Caco-2 (cell line): ENCODE data around the gene FCHSD2. TPM values are rescaled to one million over a fixed set of nuclear protein-coding genes. Genes with fewer than 3 reads are reported as not detected.

Source experiments
- BruUV-seq: library from RNA; stranded (reverse); fragments of 400-500 nt; replicated peaks from 2 replicates; lab custom pipeline; 2021; lab: Mats Ljungman, UMichigan
- CTCF ChIA-PET: fragments of 300-600 bp; sonication (Branson Sonifier 250); formaldehyde crosslinking; loops from one replicate; lab custom pipeline; 2022; ENCODE audit warnings: antibody characterized with exemption; lab: Charles Lee
- POLR2A ChIA-PET: fragments of 300-600 bp; sonication (Branson Sonifier 250); formaldehyde crosslinking; loops from one replicate; lab custom pipeline; 2022; ENCODE audit warnings: antibody characterized with exemption; lab: Charles Lee
- DNase-seq, 2 experiments: peaks; one replicate each; pipeline versions ENCODE4 v3.0.0 to v3.0.0-alpha.2; 2020 to 2022
- H3K27me3 ChIP-seq: replicated peaks from 2 replicates; pipeline ENCODE4 v1.6.0; 2011; ENCODE audit warnings: low read length; ENCODE audit not compliant: control insufficient read depth, insufficient read depth
- H3K36me3 ChIP-seq: 2 replicates; pipeline ENCODE4 v1.5.1; 2011; ENCODE audit warnings: low read length; ENCODE audit not compliant: control insufficient read depth, insufficient read depth
- H3K4me1 ChIP-seq: fragments of 250-450 bp; sonication (Bioruptor Pico); 2 replicates; pipeline ENCODE4 v1.5.1; 2020; ENCODE audit warnings: mild to moderate bottlenecking
- H3K4me3 ChIP-seq: 2 replicates; pipeline ENCODE4 v1.5.1; 2011; ENCODE audit warnings: low read depth, mild to moderate bottlenecking, control low read depth, low read length
- H3K9me3 ChIP-seq: fragments of 250-450 bp; sonication (Bioruptor Pico); 2 replicates; pipeline ENCODE4 v1.5.1; 2020; ENCODE audit warnings: mild to moderate bottlenecking, moderate library complexity
- H3K27ac Mint-ChIP-seq: one replicate; pipeline ENCODE4 v1.8.0; 2022; ENCODE audit warnings: mixed read lengths; ENCODE audit not compliant: unreplicated experiment
- H3K27me3 Mint-ChIP-seq: one replicate; pipeline ENCODE4 v1.8.0; 2022; ENCODE audit warnings: mixed read lengths; ENCODE audit not compliant: insufficient read depth, unreplicated experiment
- H3K36me3 Mint-ChIP-seq: one replicate; pipeline ENCODE4 v1.8.0; 2022; ENCODE audit warnings: mild to moderate bottlenecking, mixed read lengths; ENCODE audit not compliant: insufficient read depth, unreplicated experiment
- H3K4me1 Mint-ChIP-seq: one replicate; pipeline ENCODE4 v1.8.0; 2022; ENCODE audit warnings: low read depth, mixed read lengths; ENCODE audit not compliant: unreplicated experiment
- H3K4me3 Mint-ChIP-seq: one replicate; pipeline ENCODE4 v1.8.0; 2022; ENCODE audit warnings: mild to moderate bottlenecking, moderate library complexity, mixed read lengths; ENCODE audit not compliant: unreplicated experiment
- H3K9me3 Mint-ChIP-seq: one replicate; pipeline ENCODE4 v1.8.0; 2022; ENCODE audit warnings: mixed read lengths; ENCODE audit not compliant: unreplicated experiment
- intact Hi-C: fragments of 100-400 bp; cut with micrococcal nuclease; formaldehyde crosslinking; loops from one replicate; pipeline ENCODE4 v1.10.0; 2022; ENCODE audit not compliant: unreplicated experiment
- total RNA-seq: library from RNA; stranded (reverse); gene quantifications from 2 replicates; pipeline ENCODE4 v1.2.3, GENCODE V29; 2022
- TF ChIP-seq, protein P1 (sequence below), 2 experiments: fragments of 200-600 bp in 1 of 2; IDR thresholded peaks; 1 replicate in 1 of 2; 2 replicates in 1 of 2; pipeline versions ENCODE4 v1.5.1 to v1.8.0; 2011 to 2022; ENCODE audit warnings: antibody characterized with exemption in 1 of 2, control low read depth in 1 of 2, inconsistent platforms in 1 of 2, low read depth in 1 of 2, low read length in 1 of 2, mild to moderate bottlenecking in 1 of 2, moderate library complexity in 1 of 2; ENCODE audit not compliant: insufficient read depth in 1 of 2, severe bottlenecking in 1 of 2, unreplicated experiment in 1 of 2

Gene FCHSD2
- total RNA-seq, 1 experiment from 2014 or later, result 32.7 TPM

DNA sequence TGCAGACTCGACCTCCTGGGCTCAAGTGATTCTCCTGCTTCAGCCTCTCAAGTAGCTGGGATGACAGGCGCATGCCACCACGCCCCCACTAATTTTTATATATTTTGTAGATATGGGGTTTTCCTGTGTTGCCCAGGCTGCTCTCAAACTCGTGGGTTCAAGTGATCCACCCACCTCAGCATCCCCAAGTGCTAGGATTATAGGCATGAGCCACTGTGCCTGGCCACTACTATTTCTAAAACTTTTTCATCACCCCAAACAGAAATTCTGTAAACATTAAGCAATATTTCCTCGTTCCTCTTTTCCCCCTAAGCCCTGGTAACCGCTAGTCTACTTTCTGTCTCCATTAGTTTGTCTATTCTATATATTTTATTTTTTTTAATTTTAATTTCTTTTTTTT, 336.9 kb downstream of the FCHSD2 start:
- intact Hi-C loops, result no loop called here
- Histone ChIP-seq H3K27me3 (no peaks in the 10 kb centered on the region), H3K4me3 (no peak overlapping the region), H3K36me3 (0 out of 2 replicates have a peak, but pooled peaks cover 2% of the 10 kb centered on the region), H3K9me3 (no peaks in the 10 kb centered on the region), H3K4me1 (0 out of 2 replicates have a peak, but pooled peaks cover 3% of the 10 kb centered on the region)
- Mint-ChIP-seq H3K27me3 (no peaks in the 10 kb centered on the region), H3K27ac (no peak overlapping the region), H3K9me3 (no peaks in the 10 kb centered on the region), H3K4me3 (no peak overlapping the region), H3K36me3 (peaks cover 4% of the 10 kb centered on the region), H3K4me1 (no peaks in the 10 kb centered on the region)
- POLR2A ChIA-PET, result no interaction called here
- no peak for DNase-seq
- CTCF ChIA-PET, result no interaction called here
- TF ChIP-seq, protein P1, sequence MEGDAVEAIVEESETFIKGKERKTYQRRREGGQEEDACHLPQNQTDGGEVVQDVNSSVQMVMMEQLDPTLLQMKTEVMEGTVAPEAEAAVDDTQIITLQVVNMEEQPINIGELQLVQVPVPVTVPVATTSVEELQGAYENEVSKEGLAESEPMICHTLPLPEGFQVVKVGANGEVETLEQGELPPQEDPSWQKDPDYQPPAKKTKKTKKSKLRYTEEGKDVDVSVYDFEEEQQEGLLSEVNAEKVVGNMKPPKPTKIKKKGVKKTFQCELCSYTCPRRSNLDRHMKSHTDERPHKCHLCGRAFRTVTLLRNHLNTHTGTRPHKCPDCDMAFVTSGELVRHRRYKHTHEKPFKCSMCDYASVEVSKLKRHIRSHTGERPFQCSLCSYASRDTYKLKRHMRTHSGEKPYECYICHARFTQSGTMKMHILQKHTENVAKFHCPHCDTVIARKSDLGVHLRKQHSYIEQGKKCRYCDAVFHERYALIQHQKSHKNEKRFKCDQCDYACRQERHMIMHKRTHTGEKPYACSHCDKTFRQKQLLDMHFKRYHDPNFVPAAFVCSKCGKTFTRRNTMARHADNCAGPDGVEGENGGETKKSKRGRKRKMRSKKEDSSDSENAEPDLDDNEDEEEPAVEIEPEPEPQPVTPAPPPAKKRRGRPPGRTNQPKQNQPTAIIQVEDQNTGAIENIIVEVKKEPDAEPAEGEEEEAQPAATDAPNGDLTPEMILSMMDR (IDR thresholded peaks at IDR 0.05; ENCODE audit: insufficient read depth in 1 of 2, low read depth in 1 of 2, low read length in 1 of 2, severe bottlenecking in 1 of 2, unreplicated experiment in 1 of 2), result no peak
- BruUV-seq, result no TSS peak

DNA sequence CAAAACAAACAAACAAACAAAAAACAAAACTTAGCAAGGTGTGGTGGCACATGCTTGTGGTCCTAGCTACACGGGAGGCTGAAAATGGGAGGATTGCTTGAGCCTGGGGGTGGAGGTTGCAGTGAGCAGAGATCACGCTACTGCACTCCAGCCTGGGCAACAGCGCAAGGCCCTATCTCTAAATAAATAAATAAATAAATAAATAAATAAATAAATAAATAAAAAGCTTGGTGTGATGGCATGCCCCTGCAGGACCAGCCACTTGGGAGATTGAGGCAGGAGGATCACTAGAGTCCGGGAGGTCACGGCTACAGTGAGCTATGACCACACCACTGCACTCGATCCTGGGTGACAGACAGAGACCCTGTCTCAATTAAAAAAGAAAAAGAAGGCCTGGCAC, 339.3 kb downstream of the FCHSD2 start:
- H3K9me3 Mint-ChIP-seq, result no peaks in the 10 kb centered on the region
- no peaks in the 10 kb centered on the region for H3K27me3 ChIP-seq
- H3K36me3 Mint-ChIP-seq, result no peaks in the 10 kb centered on the region
- intact Hi-C loops, result no loop called here
- TF ChIP-seq, protein P1 (IDR thresholded peaks at IDR 0.05; ENCODE audit: insufficient read depth in 1 of 2, low read depth in 1 of 2, low read length in 1 of 2, severe bottlenecking in 1 of 2, unreplicated experiment in 1 of 2), result no peak
- no peaks in the 10 kb centered on the region for H3K36me3 ChIP-seq
- no peaks in the 10 kb centered on the region for H3K4me1 Mint-ChIP-seq
- H3K9me3 ChIP-seq, result no peaks in the 10 kb centered on the region
- no peak overlapping the region for H3K4me3 Mint-ChIP-seq
- H3K27ac Mint-ChIP-seq, result no peak overlapping the region
- ChIA-PET POLR2A (no interaction called here), CTCF (interaction anchor here (0.5 kb wide), 1 partner anchor 7 kb away, joined by 4 read pairs; no protein-coding TSS in a partner anchor)
- BruUV-seq, result no TSS peak
- H3K27me3 Mint-ChIP-seq, result no peaks in the 10 kb centered on the region
- DNase-seq, result no peak
- no peak overlapping the region for H3K4me3 ChIP-seq
- H3K4me1 ChIP-seq, result 0 out of 2 replicates have a peak, but pooled peaks cover 3% of the 10 kb centered on the region

DNA sequence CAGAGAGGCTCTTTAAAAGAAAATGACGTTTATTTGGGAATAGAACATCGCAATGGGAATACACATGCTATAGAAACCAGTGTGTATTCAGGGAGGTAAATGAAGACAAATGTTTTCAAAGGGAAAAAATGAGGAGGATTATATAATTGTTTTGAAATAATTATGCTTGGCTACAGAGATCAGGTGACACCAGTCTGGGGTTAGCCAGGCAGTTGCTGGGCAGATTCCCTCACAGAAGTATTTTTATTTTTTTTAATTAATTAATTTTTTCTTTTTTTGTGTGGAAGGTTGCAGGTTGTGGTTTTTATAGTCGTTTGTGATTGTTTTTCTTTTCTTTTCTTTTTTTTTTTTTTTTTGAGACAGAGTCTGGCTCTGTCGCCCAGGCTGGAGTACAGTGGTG, 342.7 kb downstream of the FCHSD2 start:
- CTCF ChIA-PET, result no interaction called here

More for the DNA sequence above, 342.7 kb downstream of the FCHSD2 start:
- no peak overlapping the region for H3K4me3 ChIP-seq
- Mint-ChIP-seq H3K9me3 (no peaks in the 10 kb centered on the region), H3K4me3 (no peak overlapping the region), H3K36me3 (no peaks in the 10 kb centered on the region), H3K27ac (no peak overlapping the region), H3K4me1 (peaks cover 6% of the 10 kb centered on the region), H3K27me3 (no peaks in the 10 kb centered on the region)
- intact Hi-C loops, result no loop called here
- TF ChIP-seq, protein P1 (IDR thresholded peaks at IDR 0.05; ENCODE audit: insufficient read depth in 1 of 2, low read depth in 1 of 2, low read length in 1 of 2, severe bottlenecking in 1 of 2, unreplicated experiment in 1 of 2), result no peak
- no peaks in the 10 kb centered on the region for H3K9me3 ChIP-seq
- BruUV-seq, result no TSS peak
- no peaks in the 10 kb centered on the region for H3K27me3 ChIP-seq
- H3K4me1 ChIP-seq, result peaks cover 7% of the 10 kb centered on the region
- no peak for DNase-seq
- POLR2A ChIA-PET, result no interaction called here
- H3K36me3 ChIP-seq, result no peaks in the 10 kb centered on the region
